NCI-H510A (cell line): ENCODE measurements around the gene SIGLEC7.
"Not testable (repeated sequence)": the region's sequence is repeated elsewhere in the genome, so short reads cannot be mapped to it uniquely, and the experiment has no call there.

Experiments used
- DNase-seq: peaks from one replicate; lab custom pipeline; 2025; lab: John Stamatoyannopoulos, UW

The SIGLEC7 gene

DNA sequence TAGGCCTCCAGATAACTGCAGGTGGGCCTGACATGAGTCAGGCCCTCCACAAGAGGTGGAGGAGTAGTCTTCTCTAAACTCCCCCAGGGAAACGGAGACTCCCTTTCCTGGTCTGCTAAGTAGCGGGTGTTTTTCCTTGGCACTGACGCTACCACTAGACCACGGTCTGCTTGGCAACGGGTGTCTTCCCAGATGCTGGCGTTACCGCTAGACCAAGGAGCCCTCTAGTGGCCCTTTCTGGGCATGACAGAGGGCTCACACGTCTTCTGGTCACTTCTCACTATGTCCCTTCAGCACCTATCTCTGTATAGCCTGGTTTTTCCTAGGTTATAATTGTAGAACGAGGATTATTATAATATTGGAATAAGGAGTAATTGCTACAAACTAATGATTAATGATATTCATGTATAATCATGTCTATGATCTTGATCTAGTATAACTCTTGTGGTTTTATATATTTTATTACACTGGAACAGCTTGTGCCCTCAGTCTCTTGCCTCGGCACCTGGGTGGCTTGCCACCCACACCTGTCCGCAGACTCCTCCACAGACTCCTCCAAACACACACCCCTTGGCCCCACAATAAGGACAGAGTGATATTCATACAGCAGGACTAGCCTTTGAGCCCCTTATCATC lies 27.3 kb downstream of the SIGLEC7 start:
- not testable (repeated sequence) for DNase-seq

DNA sequence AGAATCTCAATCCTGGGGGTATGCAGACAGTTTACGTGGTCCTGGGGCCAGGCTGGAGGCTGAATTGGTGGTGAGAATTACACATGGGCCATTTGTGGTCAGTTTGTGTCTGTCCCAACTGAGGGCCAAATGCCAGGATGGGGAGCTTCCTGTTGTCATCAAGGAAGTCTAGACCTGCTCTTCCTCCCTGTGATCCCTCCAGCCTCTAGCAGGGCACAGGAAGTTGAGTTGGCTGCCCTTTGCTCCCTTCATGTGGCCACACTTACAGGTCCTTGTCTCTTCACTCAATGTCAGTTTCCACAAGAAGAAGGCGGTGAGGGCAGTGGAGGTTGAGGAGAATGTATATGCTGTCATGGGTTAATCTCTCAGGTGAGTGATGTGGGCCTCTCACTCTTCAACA lies 30.1 kb downstream of the SIGLEC7 start:
- DNase-seq: no peak

DNA sequence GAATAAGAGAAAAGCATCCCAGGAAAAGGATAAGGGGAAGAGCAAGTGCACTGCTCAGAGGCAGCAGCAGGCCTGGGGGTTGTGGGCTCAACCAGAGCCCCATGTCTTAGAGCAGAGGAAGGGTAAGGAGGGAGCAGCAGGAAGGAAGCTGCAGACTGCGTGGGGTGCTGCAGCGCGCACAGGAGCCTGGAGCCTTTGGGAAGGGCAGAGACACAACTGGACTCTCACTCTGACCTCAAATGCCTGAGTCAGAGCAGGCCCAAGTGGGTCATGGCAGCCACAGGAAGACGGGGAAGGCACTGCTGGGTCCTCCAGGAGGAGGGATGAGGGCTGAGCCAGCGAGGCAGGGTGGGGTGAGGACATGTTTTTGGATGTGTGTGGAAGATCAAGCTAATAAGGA lies 31.6 kb downstream of the SIGLEC7 start:
- DNase-seq: no peak

DNA sequence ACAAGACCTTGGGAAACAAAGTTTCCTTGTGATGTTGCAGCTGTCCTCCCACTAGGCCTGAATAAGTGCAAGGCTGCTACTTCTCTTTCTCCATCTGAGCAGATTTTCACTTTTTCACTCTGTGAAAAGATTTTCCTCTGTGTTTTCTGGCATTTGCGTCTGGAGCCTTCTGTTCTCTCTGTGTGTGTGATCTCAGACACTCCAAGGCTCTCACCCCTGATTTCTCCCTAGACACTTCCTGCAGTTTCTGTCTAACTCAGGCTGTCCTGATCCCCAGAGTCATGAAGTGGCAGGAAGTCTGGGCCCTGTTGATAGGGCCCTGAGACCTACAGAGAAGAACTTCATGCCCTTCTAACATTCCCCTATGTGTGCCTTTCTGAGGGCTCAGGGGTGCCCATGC lies 37.2 kb downstream of the SIGLEC7 start:
- no peak for DNase-seq

DNA sequence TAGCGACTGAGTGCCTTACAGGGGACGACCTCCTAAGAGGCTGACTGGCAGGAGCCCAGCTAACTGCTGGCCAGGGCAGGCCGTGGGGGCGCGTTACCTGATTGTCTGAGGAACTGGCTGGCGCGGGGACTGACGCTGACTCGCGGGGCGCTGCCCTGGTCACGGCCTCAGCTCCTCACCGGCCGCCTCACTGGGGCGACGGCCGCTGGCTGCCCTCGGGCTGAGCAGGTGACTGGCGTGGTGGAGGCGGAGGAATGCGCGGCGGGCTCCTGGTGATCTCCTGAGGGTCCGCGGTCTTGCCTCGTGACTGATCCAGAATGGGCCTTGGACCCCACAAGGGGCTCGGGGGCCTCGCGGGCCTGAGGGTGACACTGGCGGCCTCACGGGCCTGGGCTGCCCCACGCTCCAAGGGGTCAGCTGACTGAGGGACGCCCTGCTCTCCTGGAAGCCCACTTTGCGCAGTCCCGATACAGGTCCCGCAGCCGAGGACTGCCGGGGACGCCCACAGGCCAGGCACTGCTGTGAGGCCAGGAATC lies 39.3 kb downstream of the SIGLEC7 start:
- no peak for DNase-seq

DNA sequence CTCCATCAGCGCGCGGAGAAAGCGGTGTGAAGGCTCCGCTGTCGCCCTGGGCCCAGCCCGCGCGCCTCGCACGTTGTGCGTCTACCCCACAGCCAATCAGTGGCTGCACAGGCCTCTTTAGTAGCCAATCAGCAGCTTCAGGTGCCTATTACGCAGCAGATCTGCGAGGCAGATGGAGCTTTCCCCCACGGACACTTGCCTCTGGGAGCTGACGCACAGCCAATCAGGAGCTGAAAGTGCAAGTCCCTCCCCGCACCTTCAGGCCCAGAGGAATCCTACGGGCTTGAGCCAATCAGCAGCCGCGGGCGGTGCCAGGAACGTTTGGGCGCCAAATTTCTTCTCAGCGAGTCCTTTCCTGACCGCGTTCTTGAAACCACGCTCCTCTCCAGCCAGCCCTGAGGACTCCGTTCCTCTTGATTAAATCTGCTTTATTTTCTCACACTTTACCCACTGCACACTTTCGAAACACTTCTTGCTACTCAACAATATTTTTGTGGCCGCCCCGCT lies 39.9 kb downstream of the SIGLEC7 start:
- no peak for DNase-seq

DNA sequence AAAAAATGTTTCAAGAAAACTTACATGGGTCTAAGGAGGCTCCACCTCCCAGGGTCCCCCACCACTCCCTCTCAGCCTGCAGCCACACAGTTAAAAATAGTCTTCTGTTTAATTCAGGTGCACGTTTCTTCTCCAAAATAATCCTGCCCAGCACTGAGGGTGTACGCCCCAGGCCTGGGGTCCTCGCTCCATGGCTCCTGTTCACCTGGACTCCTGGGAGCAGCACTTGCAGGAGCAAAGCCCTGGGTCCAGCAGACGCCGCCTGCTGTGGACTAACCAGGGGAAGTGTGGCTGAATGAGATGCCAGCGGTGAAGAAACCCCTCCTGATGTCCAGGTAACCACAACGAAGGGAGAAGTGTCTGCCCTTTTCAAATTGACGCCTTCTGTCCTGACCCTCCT lies 41.5 kb downstream of the SIGLEC7 start:
- DNase-seq: no peak

DNA sequence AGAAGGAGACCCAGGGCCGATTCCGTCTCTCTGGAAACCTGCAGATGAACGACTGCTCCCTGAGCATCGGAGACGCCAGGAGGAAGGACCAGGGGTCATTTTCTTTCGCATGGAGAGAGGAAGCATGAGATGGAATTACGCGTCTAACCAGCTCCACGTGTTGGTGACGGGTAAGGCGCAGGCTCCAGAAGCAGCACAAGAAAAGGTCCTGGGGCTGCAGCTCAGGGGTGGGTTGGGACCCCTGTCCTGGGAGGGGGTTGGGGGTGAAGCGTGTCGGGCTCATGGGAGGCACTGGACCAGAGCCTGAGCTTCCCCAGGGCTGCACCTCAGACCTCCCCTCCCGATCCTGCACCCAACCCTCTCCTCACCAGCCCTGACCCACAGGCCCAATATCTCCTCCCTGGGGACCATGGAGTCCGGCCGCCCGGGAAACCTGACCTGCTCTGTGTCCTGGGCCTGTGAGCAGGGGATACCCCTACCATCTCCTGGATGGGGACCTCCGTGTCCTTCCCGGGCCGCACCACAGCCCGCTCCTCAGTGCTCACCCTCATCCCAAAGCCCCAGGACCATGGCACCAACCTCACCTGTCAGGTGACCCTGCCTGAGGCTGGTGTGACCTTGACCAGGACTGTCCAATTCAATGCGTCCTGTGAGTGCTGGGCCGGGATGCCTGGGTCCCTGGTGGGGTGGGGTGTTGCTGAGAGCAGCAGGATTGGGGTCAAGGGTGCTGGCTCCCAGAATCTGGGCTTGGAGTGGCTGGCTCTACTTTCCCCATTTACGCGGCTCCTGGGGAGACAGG lies 43.2 kb downstream of the SIGLEC7 start:
- DNase-seq: no peak

DNA sequence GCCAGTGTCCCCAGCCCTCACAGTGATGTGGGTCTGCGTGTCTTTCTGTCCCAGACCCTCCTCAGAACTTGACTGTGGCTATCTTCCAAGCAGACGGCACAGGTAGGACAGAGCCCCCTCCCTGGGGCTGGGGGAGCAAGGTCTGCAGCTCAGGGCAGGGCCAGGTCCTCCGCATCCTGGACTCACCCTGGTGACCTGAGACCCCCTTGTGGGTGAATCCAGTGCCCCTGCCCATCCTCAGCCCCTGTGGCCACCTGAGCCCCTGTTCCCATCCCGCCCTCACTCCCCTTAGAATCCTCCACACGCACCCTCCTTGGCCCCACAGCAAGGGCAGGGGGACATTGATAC lies 43.7 kb downstream of the SIGLEC7 start:
- DNase-seq: no peak

DNA sequence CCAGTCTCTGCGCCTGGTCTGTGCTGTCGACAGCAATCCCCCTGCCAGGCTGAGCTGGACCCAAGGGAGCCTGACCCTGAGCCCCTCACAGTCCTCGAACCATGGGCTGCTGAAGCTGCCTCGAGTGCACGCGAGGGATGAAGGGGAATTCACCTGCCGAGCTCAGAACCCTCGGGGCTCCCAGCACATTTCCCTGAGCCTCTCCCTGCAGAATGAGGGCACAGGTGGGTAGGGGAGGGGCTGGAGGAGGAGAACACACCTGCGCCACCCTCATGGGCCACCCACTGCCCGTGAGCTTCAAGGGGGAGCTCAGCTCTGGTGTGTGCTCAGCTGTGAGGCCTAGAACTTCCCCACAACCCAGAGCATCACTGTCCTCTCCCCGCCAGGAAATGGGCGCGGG lies 44.2 kb downstream of the SIGLEC7 start:
- DNase-seq: no peak

DNA sequence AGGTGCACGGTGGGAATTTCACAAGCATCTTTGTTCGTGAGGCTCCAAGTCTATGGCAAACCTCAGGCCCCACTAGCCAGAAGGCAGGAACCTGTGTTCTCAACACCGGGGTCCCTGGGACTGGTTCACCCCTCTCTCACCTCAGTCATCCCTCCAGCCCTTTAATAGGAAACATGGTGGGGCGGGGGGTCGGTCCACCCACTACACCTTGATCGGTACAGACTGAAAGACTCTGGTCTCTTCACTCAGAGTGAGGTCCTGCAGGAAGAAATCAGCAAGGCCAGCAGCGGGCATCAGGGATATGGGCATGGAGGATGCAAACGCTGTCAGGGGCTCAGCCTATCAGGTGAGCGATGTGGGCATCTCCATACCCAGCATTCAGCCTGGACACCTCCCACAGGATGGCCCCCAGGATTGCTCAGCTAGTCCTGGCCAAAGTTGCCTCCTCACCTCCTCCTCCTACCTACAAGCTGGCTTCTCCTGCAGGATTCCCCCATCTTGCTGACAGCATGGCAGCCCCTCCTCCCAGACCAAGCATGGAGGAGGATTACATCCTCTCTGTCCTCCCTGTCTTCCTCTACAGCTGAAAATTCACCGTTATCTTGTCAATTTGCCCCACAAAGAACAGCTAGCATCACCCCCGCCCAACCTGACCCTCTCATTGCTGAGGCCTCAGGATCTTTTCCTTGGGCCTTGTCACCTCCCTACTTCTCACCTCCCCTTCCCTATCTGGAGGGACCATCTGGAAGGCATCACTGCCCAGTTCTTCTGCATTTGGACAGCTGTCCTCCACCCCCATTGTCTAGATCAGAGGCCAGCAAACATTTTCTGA lies 45.5 kb downstream of the SIGLEC7 start:
- no peak for DNase-seq

DNA sequence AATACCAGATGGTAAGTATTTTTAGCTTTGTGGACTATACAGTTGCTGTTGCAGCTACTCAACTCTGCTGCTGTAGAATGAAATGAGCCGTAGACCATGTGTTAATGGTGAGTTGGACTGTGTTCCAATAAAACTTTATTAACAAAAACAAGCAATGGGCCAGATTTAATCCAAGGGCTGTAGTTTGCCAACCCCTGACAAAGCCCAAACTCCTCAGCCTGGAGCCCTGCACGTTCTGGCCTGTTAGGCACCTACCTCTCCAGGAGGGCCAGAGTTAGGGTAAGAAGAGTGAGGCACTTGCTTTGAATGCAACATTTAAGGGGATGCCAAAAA lies 46.1 kb downstream of the SIGLEC7 start:
- DNase-seq: no peak

DNA sequence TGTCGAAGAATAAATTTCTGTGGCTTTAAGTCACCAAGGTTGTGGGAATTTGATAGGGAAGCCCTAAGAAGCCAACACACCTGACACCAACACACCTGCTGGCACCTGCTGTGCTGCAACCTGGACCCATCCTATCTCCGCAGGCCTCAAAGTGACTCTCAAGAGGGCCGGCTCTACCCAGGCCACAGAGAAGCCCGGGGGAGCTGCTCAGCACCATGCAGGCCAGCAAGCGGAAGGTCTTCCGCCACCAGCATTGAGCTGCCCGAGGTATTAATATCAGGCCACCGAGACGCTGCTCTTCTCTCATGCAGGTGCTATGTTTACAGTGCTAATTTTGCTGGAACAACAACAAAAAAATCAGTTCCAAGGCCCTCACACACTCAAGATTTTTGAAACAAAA lies 50.6 kb downstream of the SIGLEC7 start:
- DNase-seq: no peak

DNA sequence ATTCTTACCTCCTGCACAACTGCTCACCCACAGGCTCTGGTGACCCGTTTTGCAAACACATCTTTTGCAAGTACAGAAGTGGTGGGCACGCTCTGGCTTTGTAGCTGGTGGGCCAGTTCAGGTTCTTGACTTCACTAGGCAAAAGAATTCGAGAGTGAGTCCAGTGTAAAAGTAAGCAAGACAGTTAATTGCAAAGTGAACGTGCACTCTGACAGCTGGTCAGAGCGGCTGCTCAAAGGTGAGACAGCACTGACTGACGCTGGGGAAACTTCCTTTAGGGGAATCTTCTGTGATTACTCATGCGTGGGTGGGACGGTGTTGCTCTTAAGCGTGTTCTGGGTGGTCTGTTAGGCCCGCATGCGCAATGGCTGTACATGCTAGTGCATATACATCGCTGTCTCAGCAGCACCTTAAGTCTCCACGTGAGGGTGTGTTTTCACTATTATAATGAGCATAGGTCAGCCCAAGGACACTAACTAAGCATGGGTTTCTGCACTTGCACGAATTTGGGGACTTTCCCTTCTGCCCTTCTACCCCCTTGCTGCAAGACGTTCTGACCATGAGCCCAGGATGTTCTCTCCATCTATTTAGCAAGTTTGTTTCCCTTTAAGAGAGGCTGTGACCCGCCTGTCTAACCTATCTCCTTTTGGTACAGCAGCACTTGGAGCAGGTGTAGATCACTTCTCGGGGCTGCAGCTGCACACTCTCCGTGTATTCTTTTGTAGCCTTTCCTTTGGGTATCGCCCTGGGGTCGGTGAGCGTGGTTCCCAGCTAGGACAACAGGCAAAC lies 52.6 kb downstream of the SIGLEC7 start:
- DNase-seq: no peak

DNA sequence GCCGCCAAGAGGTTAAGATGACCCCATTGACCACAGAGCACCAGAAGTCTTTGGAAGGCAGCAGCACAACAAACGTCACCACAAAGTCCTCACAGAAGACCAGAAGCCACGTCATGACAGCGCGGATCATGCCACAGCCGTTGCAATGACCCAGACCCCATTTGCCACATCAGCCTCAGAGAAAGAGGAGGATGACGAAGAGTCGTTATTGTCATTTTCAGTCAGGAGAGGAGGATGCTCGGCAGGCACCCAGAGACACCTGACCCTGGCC lies 53.1 kb downstream of the SIGLEC7 start:
- DNase-seq: no peak

DNA sequence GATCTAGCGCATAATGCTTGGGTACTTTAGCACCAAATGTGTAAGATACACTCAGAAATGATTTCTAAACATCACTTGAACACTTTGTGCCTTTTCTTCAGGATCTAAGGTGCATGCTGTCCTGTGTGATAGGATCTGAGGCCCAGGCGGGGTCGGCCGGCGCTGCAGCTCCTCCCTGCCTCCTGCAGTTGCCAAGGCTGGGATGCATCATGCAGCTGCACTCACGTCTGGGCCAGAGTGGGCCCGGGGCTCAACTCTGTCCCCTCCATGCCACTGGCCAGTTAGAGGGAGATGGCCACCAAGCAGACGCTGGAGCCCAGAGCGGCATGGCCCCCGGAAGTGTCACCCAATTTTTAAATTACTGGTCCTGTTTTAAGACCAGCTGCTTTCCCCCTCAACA lies 53.5 kb downstream of the SIGLEC7 start:
- no peak for DNase-seq

DNA sequence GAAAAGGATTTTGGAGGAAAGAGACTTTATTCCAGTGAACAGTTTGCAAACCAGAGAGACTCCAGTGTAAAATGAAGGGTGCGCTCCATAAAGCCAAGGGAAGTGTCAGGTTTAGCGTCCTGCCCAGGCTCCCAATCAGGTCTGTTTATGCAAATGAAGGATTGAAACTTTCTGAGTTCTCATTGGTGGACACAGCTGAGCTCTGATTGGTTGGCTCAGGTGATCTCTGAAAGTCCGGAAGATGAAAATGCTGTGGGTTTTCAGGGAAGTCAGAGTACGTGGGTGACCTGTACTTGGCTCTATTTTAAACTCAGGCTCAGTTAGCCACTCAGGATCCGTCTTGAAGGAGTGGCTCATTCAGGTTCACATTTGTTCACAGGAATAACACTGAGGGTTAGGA lies 54.1 kb downstream of the SIGLEC7 start:
- DNase-seq: no peak

DNA sequence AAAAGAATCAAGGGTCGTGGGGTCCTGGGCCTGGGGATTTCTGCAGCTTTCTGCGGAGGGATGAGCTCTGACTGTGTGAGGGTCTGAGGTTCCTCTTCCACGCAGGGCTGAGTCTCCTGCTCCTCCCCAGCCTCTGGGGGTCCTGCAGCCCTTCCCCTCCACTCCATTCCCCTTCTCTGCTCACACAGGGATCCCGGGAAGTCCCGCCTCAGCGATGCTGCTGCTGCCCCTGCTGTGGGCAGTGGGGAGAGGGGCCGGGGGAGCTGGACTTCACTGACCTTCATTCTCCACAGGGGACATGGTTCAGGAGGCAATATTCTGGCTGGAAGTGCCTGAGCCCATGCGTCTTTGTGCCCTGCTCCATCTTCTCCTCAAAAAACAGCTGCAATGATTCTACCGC lies 56.5 kb downstream of the SIGLEC7 start:
- no peak for DNase-seq

DNA sequence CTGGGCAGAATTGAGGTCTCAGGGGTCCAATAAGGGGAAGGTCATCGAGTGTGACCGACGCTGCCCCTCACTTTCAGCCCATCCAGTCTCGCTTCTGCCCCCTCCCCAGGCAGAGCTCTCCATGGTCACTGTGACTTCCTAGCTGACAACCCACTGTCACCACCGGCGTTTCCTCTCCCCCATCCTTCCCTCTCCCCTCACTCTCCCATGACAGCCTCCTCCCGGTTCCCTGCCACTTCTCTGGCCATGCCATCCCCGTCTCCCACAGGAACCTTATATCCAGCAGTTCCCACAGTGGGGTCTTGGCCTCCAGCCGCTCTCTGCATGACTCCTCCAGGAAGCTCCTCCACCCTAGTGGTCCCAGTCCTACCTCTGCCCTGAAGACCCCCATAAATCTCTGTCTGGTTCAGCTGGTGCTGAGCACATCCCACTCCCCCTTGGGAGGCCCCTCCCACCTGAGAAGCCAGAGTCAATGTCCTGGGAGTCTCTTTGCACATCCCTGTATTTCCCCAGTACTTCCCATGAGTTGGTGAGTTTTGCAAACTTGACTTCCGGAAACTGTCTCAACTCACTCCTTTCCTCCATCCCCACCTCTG lies 58.1 kb downstream of the SIGLEC7 start:
- DNase-seq: no peak

DNA sequence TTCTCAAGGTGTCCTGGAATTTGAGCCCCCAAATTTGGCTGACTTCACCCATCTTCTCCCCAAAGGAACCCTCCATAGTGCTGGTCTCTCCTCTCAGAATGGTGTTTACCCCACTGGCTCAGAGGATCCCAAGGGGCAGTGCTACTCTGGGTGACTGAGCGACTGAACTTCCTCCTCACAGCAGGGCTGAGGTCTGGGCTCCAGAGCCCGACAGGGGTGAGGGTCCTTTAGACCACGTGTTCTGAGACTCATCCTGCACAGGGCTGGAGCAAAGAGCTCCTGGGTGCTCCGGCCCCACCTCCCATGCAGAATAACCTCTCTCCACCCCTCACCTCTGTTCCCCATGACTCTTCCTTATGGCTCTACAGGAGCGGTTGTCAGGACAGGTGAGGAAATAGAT lies 59.6 kb downstream of the SIGLEC7 start:
- DNase-seq: no peak
